HPDE6-E6E7 (cell line): ENCODE measurements around the gene CCDC88C.

Source experiments
- DNase-seq: peaks from one replicate; pipeline ENCODE4 v3.0.0; 2011; ENCODE audit warnings: missing footprints; ENCODE audit errors: extremely low spot score

Gene CCDC88C

GRCh38 chr14:91293281-91293680, 124.3 kb downstream of the CCDC88C start:
- DNase-seq = no peak

- DNase-seq = no peak
Observed at GRCh38 chr14:91292491-91292890, 125.1 kb downstream of the CCDC88C start.

GRCh38 chr14:91291786-91292405, 125.7 kb downstream of the CCDC88C start:
- no peak for DNase-seq

- no peak for DNase-seq
Observed at GRCh38 chr14:91290986-91291385, 126.6 kb downstream of the CCDC88C start.

GRCh38 chr14:91289464-91289863, 128.2 kb downstream of the CCDC88C start:
- DNase-seq = no peak

GRCh38 chr14:91288876-91289275, 128.7 kb downstream of the CCDC88C start:
- no peak for DNase-seq

- DNase-seq = peak; percentile 74
Observed at GRCh38 chr14:91286530-91286937, 131.1 kb downstream of the CCDC88C start.

GRCh38 chr14:91284791-91285548, 132.7 kb downstream of the CCDC88C start:
- no peak for DNase-seq

- DNase-seq = peak; percentile 54
Observed at GRCh38 chr14:91284146-91284790, 133.4 kb downstream of the CCDC88C start.

GRCh38 chr14:91283666-91284065, 134.0 kb downstream of the CCDC88C start:
- DNase-seq = no peak

- no peak for DNase-seq
Observed at GRCh38 chr14:91282954-91283645, 134.5 kb downstream of the CCDC88C start.

GRCh38 chr14:91281346-91281745, 136.3 kb downstream of the CCDC88C start:
- DNase-seq = peak; percentile 91

GRCh38 chr14:91280129-91280528, 137.5 kb downstream of the CCDC88C start:
- DNase-seq = no peak

GRCh38 chr14:91279354-91279753, 138.3 kb downstream of the CCDC88C start:
- no peak for DNase-seq

- DNase-seq = no peak
Observed at GRCh38 chr14:91278383-91278715, 139.3 kb downstream of the CCDC88C start.

GRCh38 chr14:91277546-91278382, 139.9 kb downstream of the CCDC88C start:
- peak; percentile 63 for DNase-seq

- no peak for DNase-seq
Observed at GRCh38 chr14:91274796-91275195, 142.8 kb downstream of the CCDC88C start.

- no peak for DNase-seq
Observed at GRCh38 chr14:91273885-91274273, 143.7 kb downstream of the CCDC88C start.

- no peak for DNase-seq
Observed at GRCh38 chr14:91273273-91273884, 144.2 kb downstream of the CCDC88C start.

- DNase-seq = no peak
Observed at GRCh38 chr14:91272341-91273272, 145.0 kb downstream of the CCDC88C start.
